ENCODE results near the gene ZNF45. TPM values are rescaled to one million over a fixed set of nuclear protein-coding genes. Genes with fewer than 3 reads are reported as not detected.

The ZNF45 gene
- total RNA-seq, 4 donors from 2014 or later: 2.8 to 7.7 (median 4.0) TPM

DNA sequence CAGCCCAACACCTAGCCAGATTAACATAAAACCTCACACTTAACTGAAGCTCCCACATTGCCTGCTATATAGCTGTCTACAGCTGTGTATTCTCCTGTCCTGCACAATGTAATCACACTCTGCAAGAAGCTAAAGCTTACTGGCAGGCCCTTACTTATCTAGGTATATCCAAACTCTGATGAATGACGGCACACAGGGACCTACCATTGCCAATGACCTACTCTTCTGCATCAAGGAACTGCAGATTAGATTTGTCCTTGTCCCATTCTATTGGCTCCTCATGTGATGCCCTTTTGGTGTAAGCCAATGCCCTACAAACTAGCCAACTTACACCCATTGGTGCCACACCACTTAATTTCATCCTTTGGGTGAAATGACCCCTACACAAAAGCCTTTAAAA, 26.4 kb downstream of the ZNF45 start:
- in situ Hi-C loops (cut with MboI; ENCODE audit: low sequenced_read_pairs in 4 of 4): no loop called here
- no peaks in the 10 kb centered on the region for H3K27me3 ChIP-seq
- no peaks in the 10 kb centered on the region for H3K4me1 ChIP-seq
- TF ChIP-seq, protein P1, sequence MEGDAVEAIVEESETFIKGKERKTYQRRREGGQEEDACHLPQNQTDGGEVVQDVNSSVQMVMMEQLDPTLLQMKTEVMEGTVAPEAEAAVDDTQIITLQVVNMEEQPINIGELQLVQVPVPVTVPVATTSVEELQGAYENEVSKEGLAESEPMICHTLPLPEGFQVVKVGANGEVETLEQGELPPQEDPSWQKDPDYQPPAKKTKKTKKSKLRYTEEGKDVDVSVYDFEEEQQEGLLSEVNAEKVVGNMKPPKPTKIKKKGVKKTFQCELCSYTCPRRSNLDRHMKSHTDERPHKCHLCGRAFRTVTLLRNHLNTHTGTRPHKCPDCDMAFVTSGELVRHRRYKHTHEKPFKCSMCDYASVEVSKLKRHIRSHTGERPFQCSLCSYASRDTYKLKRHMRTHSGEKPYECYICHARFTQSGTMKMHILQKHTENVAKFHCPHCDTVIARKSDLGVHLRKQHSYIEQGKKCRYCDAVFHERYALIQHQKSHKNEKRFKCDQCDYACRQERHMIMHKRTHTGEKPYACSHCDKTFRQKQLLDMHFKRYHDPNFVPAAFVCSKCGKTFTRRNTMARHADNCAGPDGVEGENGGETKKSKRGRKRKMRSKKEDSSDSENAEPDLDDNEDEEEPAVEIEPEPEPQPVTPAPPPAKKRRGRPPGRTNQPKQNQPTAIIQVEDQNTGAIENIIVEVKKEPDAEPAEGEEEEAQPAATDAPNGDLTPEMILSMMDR (IDR thresholded peaks at IDR 0.05 in 4 of 5, conservative IDR thresholded peaks at IDR 0.05 in 1 of 5): no peak
- no peak for TF ChIP-seq POLR2A (IDR thresholded peaks at IDR 0.05)
- H3K9me3 ChIP-seq: peaks cover 9 to 65% (median 31%) of the 10 kb centered on the region in 3 donors
- no peak overlapping the region for H3K27ac ChIP-seq
- peaks cover 6 to 19% of the 10 kb centered on the region in 2 donors for H3K36me3 ChIP-seq
- DNase-seq (no peak), ATAC-seq (no peak)
- intact Hi-C loops (cut with DNase I; ENCODE audit: low total_unique reads): no loop called here
- no peak overlapping the region for H3K4me3 ChIP-seq

DNA sequence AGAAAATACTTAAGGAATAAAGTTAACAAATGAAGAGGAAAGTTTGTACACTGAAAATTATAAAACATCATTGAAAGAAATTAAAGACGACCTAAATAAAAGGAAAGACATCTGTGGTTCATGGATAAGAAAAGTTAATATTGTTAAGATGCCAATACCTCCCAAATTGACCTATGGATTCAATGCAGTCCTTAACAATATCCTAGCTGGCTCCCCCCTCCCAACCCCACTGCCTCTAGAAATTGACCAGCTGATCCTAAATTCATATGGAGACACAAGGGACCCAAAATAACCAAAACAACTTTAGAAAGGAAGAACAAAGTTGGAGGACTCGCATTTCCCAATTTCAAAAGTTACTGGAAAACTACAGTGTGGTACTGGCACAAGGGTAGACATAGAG, 28.3 kb downstream of the ZNF45 start:
- H3K27ac ChIP-seq: no peak overlapping the region
- TF ChIP-seq, protein P1 (IDR thresholded peaks at IDR 0.05 in 4 of 5, conservative IDR thresholded peaks at IDR 0.05 in 1 of 5): no peak
- no peak for TF ChIP-seq POLR2A (IDR thresholded peaks at IDR 0.05)
- peaks cover 0 to under 1% of the 10 kb centered on the region in 2 donors for H3K36me3 ChIP-seq
- in situ Hi-C loops (cut with MboI; ENCODE audit: low sequenced_read_pairs in 4 of 4): no loop called here
- no peaks in the 10 kb centered on the region for H3K27me3 ChIP-seq
- no peak overlapping the region for H3K4me3 ChIP-seq
- no peak for ATAC-seq
- peaks cover 8 to 46% (median 15%) of the 10 kb centered on the region in 3 donors for H3K9me3 ChIP-seq
- intact Hi-C loops (cut with DNase I; ENCODE audit: low total_unique reads): no loop called here
- H3K4me1 ChIP-seq: no peaks in the 10 kb centered on the region
- DNase-seq: no peak

DNA sequence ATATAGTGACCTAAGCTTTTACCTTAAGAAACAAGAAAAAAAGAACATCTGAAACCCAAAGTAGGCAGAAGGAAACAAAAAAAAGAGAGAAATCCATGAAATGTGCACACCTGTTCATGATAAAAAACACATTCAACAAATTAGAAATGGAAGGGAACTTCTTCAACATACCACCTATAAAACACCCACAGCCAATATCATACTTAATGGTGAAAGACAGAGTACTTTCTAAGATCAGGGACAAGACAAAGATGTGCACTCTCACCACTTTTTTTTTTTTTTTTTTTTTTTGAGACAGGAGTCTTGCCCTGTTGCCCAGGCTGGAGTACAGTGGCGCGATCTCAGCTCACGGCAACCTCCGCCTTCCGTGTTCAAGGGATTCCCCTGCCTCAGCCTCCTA, 29.2 kb downstream of the ZNF45 start:
- Histone ChIP-seq H3K4me3 (no peak overlapping the region), H3K27me3 (no peaks in the 10 kb centered on the region), H3K4me1 (peaks cover 0 to under 1% of the 10 kb centered on the region in 2 donors), H3K36me3 (no peaks in the 10 kb centered on the region), H3K9me3 (peaks cover 0 to 40% (median 9%) of the 10 kb centered on the region in 3 donors), H3K27ac (no peak overlapping the region)
- in situ Hi-C loops (cut with MboI; ENCODE audit: low sequenced_read_pairs in 4 of 4): no loop called here
- no peak for ATAC-seq
- intact Hi-C loops (cut with DNase I; ENCODE audit: low total_unique reads): no loop called here
- TF ChIP-seq, protein P1 (IDR thresholded peaks at IDR 0.05 in 4 of 5, conservative IDR thresholded peaks at IDR 0.05 in 1 of 5): no peak
- no peak for TF ChIP-seq POLR2A (IDR thresholded peaks at IDR 0.05)
- DNase-seq: no peak

DNA sequence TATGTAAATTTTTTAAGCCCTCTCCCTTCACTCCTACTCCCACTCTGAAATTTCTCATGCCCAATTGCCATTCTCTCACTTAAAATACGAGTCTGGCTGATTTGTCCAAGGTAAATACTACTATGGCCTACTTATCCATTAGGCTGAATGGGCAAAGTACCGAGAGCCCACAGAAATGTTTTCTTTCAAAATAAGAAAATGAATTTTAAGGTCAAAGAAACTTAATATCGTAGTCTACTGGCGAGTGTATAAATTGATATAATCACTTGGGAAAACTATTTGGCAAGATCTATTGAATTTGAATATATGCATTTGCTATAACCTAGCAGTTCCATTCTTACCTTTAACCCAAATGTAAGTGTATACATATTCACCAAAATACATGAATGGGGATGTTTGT, 32.7 kb downstream of the ZNF45 start:
- DNase-seq (no peak), ATAC-seq (no peak)
- H3K36me3 ChIP-seq: peaks cover 0 to 17% of the 10 kb centered on the region in 2 donors
- H3K27ac ChIP-seq: no peak overlapping the region
- H3K4me3 ChIP-seq: peak overlapping the region; percentile 56 to 95 (median 58)
- intact Hi-C loops (cut with DNase I; ENCODE audit: low total_unique reads) (no loop called here), in situ Hi-C loops (cut with MboI; ENCODE audit: low sequenced_read_pairs in 4 of 4) (no loop called here)
- peaks cover 0 to 3% of the 10 kb centered on the region in 2 donors for H3K4me1 ChIP-seq
- no peaks in the 10 kb centered on the region for H3K27me3 ChIP-seq
- H3K9me3 ChIP-seq: peaks cover 0 to 24% (median 6%) of the 10 kb centered on the region in 3 donors
- no peak for TF ChIP-seq POLR2A (IDR thresholded peaks at IDR 0.05)
- TF ChIP-seq, protein P1 (IDR thresholded peaks at IDR 0.05 in 4 of 5, conservative IDR thresholded peaks at IDR 0.05 in 1 of 5): no peak
